ENCODE results near the gene CDC42.

DNA sequence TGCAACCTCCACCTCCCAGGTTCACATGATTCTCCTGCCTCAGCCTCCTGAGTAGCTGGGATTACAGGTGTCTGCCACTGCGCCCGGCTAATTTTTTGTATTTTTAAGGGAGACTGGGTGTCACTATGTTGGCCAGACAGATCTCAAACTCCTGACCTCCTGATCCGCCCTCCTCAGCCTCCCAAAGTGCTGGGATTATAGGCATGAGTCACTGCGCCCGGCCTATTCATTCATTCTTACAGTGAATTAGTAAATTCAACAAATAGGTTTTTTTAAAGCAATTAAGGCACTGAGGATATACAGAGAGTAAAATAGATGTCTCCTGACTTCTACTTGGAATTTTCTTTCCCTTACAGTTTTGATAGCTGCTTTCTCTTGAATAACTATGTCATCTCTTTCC is 43.5 kb downstream of the CDC42 start:
- TF ChIP-seq, protein P1, sequence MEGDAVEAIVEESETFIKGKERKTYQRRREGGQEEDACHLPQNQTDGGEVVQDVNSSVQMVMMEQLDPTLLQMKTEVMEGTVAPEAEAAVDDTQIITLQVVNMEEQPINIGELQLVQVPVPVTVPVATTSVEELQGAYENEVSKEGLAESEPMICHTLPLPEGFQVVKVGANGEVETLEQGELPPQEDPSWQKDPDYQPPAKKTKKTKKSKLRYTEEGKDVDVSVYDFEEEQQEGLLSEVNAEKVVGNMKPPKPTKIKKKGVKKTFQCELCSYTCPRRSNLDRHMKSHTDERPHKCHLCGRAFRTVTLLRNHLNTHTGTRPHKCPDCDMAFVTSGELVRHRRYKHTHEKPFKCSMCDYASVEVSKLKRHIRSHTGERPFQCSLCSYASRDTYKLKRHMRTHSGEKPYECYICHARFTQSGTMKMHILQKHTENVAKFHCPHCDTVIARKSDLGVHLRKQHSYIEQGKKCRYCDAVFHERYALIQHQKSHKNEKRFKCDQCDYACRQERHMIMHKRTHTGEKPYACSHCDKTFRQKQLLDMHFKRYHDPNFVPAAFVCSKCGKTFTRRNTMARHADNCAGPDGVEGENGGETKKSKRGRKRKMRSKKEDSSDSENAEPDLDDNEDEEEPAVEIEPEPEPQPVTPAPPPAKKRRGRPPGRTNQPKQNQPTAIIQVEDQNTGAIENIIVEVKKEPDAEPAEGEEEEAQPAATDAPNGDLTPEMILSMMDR (IDR thresholded peaks at IDR 0.05 in 8 of 11, conservative IDR thresholded peaks at IDR 0.05 in 3 of 11) = no peak
- no peak for TF ChIP-seq POLR2A (IDR thresholded peaks at IDR 0.05)
- TF ChIP-seq POLR2AphosphoS5 (IDR thresholded peaks at IDR 0.05) = no peak

All from spleen (tissue), 7 donors.